Glutamatergic neuron (in vitro differentiated cells): ENCODE data around the gene TRAK2. TPM values are rescaled to one million over a fixed set of nuclear protein-coding genes. Genes with fewer than 3 reads are reported as not detected.

Experiments
- DNase-seq: peaks from one replicate; pipeline ENCODE4 v3.0.0; 2022
- H3K27ac Mint-ChIP-seq: one replicate; pipeline ENCODE4 v1.8.0; 2020; ENCODE audit warnings: mild to moderate bottlenecking, mixed read lengths, inconsistent platforms; ENCODE audit not compliant: unreplicated experiment
- H3K27me3 Mint-ChIP-seq: one replicate; pipeline ENCODE4 v1.8.0; 2020; ENCODE audit warnings: mild to moderate bottlenecking, moderate library complexity, mixed read lengths, inconsistent platforms; ENCODE audit not compliant: unreplicated experiment
- H3K36me3 Mint-ChIP-seq: one replicate; pipeline ENCODE4 v1.8.0; 2020; ENCODE audit warnings: mild to moderate bottlenecking, mixed read lengths, inconsistent platforms; ENCODE audit not compliant: unreplicated experiment
- H3K4me1 Mint-ChIP-seq: one replicate; pipeline ENCODE4 v1.8.0; 2020; ENCODE audit warnings: mild to moderate bottlenecking, low read depth, mixed read lengths, inconsistent platforms; ENCODE audit not compliant: unreplicated experiment
- H3K4me3 Mint-ChIP-seq: one replicate; pipeline ENCODE4 v1.8.0; 2020; ENCODE audit warnings: mild to moderate bottlenecking, mixed read lengths, inconsistent platforms; ENCODE audit not compliant: unreplicated experiment
- H3K9me3 Mint-ChIP-seq: one replicate; pipeline ENCODE4 v1.8.0; 2020; ENCODE audit warnings: mild to moderate bottlenecking, moderate library complexity, mixed read lengths, inconsistent platforms; ENCODE audit not compliant: unreplicated experiment
- CTCF ChIP-seq: fragments of 200-600 bp; sonication (generic); IDR thresholded peaks from one replicate; pipeline ENCODE4 v1.5.0; 2021; ENCODE audit not compliant: partially characterized antibody, unreplicated experiment
- total RNA-seq: library from RNA; stranded (reverse); fragmentation: NEBNext Ultra II Directional; extraction: Animal tissue kit (Norgen Biotek cat#: 25700); gene quantifications from one replicate; pipeline ENCODE4 v1.2.1, GENCODE V29; 2021; ENCODE audit not compliant: unreplicated experiment

Gene TRAK2
- total RNA-seq, 1 donor from 2014 or later = 58.9 TPM

DNA sequence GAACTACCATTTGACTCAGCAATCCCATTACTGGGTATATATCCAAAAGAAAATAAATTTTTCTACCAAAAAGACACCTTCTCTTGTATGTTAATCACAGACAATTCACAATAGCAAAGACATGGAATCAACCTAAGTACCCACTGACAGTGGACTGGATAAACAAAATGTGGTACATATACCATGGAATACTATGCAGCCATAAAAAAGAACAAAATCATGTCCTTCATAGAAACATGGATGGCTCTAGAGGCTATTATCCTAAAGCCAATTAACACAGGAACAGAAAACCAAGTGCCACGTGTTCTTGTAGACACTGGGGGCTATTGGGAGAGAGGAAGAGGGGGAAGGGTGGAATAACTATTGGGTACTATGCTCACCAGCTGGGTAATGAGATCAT, 121.8 kb downstream of the TRAK2 start:
- H3K36me3 Mint-ChIP-seq = peaks cover 10% of the 10 kb centered on the region

GRCh38 chr2:201327678-201328077, 123.6 kb downstream of the TRAK2 start:
- Mint-ChIP-seq H3K4me3 (no peak overlapping the region), H3K4me1 (no peaks in the 10 kb centered on the region), H3K9me3 (peaks cover 2% of the 10 kb centered on the region), H3K36me3 (peaks cover 16% of the 10 kb centered on the region), H3K27ac (no peak overlapping the region), H3K27me3 (no peaks in the 10 kb centered on the region)
- no peak for DNase-seq
- no peak for TF ChIP-seq CTCF

More for the DNA sequence above, 121.8 kb downstream of the TRAK2 start:
- DNase-seq = no peak
- H3K9me3 Mint-ChIP-seq = no peaks in the 10 kb centered on the region
- TF ChIP-seq CTCF = no peak
- H3K27ac Mint-ChIP-seq = no peak overlapping the region
- H3K27me3 Mint-ChIP-seq = no peaks in the 10 kb centered on the region
- H3K4me1 Mint-ChIP-seq = no peaks in the 10 kb centered on the region
- H3K4me3 Mint-ChIP-seq = no peak overlapping the region

Other genes starting within 250 kb of the TRAK2 start
- not detected for gene CASP8, start 190.9 kb downstream of the TRAK2 start, total RNA-seq
- gene FLACC1, start 94.1 kb downstream of the TRAK2 start, total RNA-seq = 1.2 TPM
- 40.5 TPM for gene STRADB, start 282 bp upstream of the TRAK2 start, total RNA-seq
- 68.8 TPM for gene TMEM237, start 192.0 kb upstream of the TRAK2 start, total RNA-seq
- 0.25 TPM for gene MPP4, start 247.2 kb upstream of the TRAK2 start, total RNA-seq